IPS-20b (cell line): ENCODE results near the gene KRTAP4-3.
"Not testable (repeated sequence)": the region's sequence is repeated elsewhere in the genome, so short reads cannot be mapped to it uniquely, and the experiment has no call there.

Source experiments
- H3K27ac ChIP-seq: one replicate; pipeline ENCODE4 v1.5.1; 2013; ENCODE audit warnings: low read length
- H3K27me3 ChIP-seq: 2 replicates; pipeline ENCODE4 v1.6.1; 2013; ENCODE audit warnings: mild to moderate bottlenecking, low read length, inconsistent platforms; ENCODE audit not compliant: insufficient read depth
- H3K36me3 ChIP-seq: 2 replicates; pipeline ENCODE4 v1.6.1; 2013; ENCODE audit warnings: low read depth, mild to moderate bottlenecking, inconsistent platforms, low read length, moderate library complexity; ENCODE audit not compliant: insufficient read depth
- H3K4me1 ChIP-seq: 2 replicates; pipeline ENCODE4 v1.6.1; 2013; ENCODE audit warnings: mild to moderate bottlenecking, control low read depth, inconsistent platforms, low read length, moderate library complexity; ENCODE audit not compliant: insufficient read depth
- H3K4me3 ChIP-seq: 2 replicates; pipeline ENCODE4 v1.5.1; 2013; ENCODE audit warnings: mild to moderate bottlenecking, low read length, inconsistent platforms
- H3K9ac ChIP-seq: 2 replicates; pipeline ENCODE4 v1.6.1; 2013; ENCODE audit warnings: low read depth, mild to moderate bottlenecking, inconsistent platforms, low read length, moderate library complexity
- H3K9me3 ChIP-seq: 2 replicates; pipeline ENCODE4 v1.6.1; 2013; ENCODE audit warnings: mild to moderate bottlenecking, low read depth, low read length, inconsistent platforms; ENCODE audit not compliant: insufficient read depth

The KRTAP4-3 gene

GRCh38 chr17:41149652-41149985, 18.4 kb downstream of the KRTAP4-3 start, which contains the start of gene KRTAP4-5:
Gene KRTAP4-5 (minus strand): TSS chr17:41149825. CDS start chr17:41149767, 58 bp downstream.
- no peak within 1 kb of the TSS for H3K27ac ChIP-seq
- H3K9me3 ChIP-seq, result no peaks in the 10 kb centered on the region
- H3K9ac ChIP-seq, result no peak within 1 kb of the TSS
- no peaks in the 10 kb centered on the region for H3K36me3 ChIP-seq
- H3K4me3 ChIP-seq, result no peak within 1 kb of the TSS
- no peaks in the 10 kb centered on the region for H3K4me1 ChIP-seq
- H3K27me3 ChIP-seq, result no peaks in the 10 kb centered on the region

DNA sequence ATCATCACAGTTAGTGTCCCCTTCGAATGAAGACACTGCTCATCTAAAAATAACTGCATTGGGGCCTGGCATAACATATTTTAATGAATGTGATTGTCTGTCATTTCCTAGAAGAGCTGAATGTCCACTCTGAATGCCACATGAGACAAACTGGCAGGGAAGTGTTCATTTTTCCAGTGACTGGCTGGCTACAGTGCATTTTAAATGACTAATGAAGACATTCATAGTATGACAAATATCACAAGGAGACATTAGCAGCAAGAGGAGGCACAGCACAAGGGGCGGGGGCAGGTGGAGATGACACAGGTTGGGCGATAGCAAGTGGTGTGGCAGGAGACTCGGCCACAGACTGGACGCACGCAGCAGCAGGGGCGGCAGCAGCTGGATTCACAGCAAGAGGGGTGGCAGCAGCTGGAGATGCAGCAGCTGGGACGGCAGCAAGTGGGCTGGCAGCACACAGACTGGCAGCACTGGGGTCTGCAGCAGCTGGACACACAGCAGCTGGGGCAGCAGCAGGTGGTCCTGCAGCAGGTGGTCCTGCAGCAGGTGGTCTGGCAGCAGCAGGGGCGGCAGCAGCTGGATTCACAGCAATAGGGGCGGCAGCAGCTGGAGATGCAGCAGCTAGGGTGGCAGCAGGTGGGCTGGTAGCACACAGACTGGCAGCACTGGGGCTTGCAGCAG, 18.9 kb downstream of the KRTAP4-3 start:
- not testable (repeated sequence) for H3K4me1 ChIP-seq, H3K4me3 ChIP-seq, H3K9me3 ChIP-seq, H3K9ac ChIP-seq, H3K27ac ChIP-seq, H3K36me3 ChIP-seq, H3K27me3 ChIP-seq

- peaks cover 14% of the 10 kb centered on the region for H3K9me3 ChIP-seq
- no peak overlapping the region for H3K27ac ChIP-seq
- H3K36me3 ChIP-seq, result no peaks in the 10 kb centered on the region
- H3K4me1 ChIP-seq, result no peaks in the 10 kb centered on the region
- H3K4me3 ChIP-seq, result no peak overlapping the region
- H3K9ac ChIP-seq, result no peak overlapping the region
- H3K27me3 ChIP-seq, result no peaks in the 10 kb centered on the region
Observed at GRCh38 chr17:41147531-41148204, 20.4 kb downstream of the KRTAP4-3 start.

- H3K36me3 ChIP-seq, result no peaks in the 10 kb centered on the region
- peaks cover 14% of the 10 kb centered on the region for H3K9me3 ChIP-seq
- H3K4me3 ChIP-seq, result no peak overlapping the region
- H3K27ac ChIP-seq, result no peak overlapping the region
- H3K4me1 ChIP-seq, result no peaks in the 10 kb centered on the region
- H3K9ac ChIP-seq, result no peak overlapping the region
- no peaks in the 10 kb centered on the region for H3K27me3 ChIP-seq
Observed at GRCh38 chr17:41145261-41145660, 22.8 kb downstream of the KRTAP4-3 start.

DNA sequence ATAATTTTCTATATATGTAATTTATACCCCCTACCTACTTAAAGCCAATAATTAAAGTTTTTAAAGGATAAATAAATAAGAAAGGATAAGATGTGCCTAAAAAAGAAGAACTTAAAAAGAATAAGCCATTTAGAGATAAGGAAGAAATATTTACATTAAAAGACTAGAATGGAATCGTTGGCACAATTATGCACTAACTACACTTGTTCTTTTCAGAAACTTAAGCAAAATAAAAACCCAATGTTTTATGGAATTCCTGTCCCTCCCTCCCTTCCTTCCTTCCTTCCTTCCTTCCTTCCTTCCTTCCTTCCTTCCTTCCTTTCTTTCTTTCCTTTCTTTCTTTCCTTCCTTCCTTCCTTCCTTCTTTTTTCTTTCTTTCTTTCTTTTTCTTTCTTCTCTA, 23.2 kb downstream of the KRTAP4-3 start:
- H3K27ac ChIP-seq, result no peak overlapping the region
- no peaks in the 10 kb centered on the region for H3K27me3 ChIP-seq
- H3K9me3 ChIP-seq, result peaks cover 14% of the 10 kb centered on the region
- no peaks in the 10 kb centered on the region for H3K36me3 ChIP-seq
- H3K4me3 ChIP-seq, result no peak overlapping the region
- no peak overlapping the region for H3K9ac ChIP-seq
- no peaks in the 10 kb centered on the region for H3K4me1 ChIP-seq

DNA sequence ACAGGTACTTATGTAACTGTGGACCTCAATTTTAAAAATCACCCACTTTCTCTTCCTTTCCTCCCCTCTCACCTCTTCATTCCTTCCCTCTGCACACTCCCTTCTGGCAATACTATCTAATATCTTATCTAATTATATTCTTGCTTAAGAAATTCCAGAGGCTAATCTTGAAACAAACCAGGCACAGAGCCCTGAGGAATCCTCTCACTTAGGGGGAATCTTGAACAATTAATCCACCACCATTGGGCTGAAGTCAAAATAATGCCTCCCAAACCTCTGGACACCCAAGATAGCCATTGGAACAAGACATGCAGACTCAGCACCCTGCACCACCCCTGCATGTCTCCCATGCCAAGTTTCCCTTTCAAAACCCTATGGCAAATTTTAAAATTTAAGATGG, 26.7 kb downstream of the KRTAP4-3 start:
- Histone ChIP-seq H3K27ac (no peak overlapping the region), H3K9me3 (peaks cover 18% of the 10 kb centered on the region)

GRCh38 chr17:41140360-41141131, 27.5 kb downstream of the KRTAP4-3 start, which contains the start of gene KRTAP4-6:
Gene KRTAP4-6 (minus strand): TSS chr17:41140544. CDS start chr17:41140487, 57 bp downstream.
- no peak within 1 kb of the TSS for H3K4me3 ChIP-seq
- peaks cover 18% of the 10 kb centered on the region for H3K9me3 ChIP-seq
- no peaks in the 10 kb centered on the region for H3K36me3 ChIP-seq
- no peaks in the 10 kb centered on the region for H3K4me1 ChIP-seq
- H3K9ac ChIP-seq, result no peak within 1 kb of the TSS
- no peak within 1 kb of the TSS for H3K27ac ChIP-seq
- H3K27me3 ChIP-seq, result no peaks in the 10 kb centered on the region

More for the DNA sequence above, 26.7 kb downstream of the KRTAP4-3 start:
- H3K4me3 ChIP-seq, result no peak overlapping the region
- no peaks in the 10 kb centered on the region for H3K4me1 ChIP-seq
- no peak overlapping the region for H3K9ac ChIP-seq
- H3K36me3 ChIP-seq, result no peaks in the 10 kb centered on the region
- H3K27me3 ChIP-seq, result no peaks in the 10 kb centered on the region

DNA sequence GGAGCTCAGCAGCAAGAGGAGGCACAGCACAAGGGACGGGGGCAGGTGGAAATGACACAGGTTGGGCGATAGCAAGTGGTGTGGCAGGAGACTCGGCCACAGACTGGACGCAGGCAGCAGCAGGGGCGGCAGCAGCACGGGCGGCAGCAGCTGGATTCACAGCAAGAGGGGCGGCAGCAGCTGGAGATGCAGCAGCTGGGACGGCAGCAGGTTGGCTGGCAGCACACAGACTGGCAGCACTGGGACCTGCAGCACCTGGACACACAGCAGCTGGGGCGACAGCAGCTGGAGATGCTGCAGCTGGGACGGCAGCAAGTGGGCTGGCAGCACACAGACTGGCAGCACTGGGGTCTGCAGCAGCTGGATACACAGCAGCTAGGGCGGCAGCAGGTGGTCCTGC, 28.2 kb downstream of the KRTAP4-3 start:
- H3K4me3 ChIP-seq, result not testable (repeated sequence)

GRCh38 chr17:41133880-41134735, 33.9 kb downstream of the KRTAP4-3 start:
- H3K27me3 ChIP-seq, result no peaks in the 10 kb centered on the region
- 0 out of 2 replicates have a peak, but pooled peaks cover under 1% of the 10 kb centered on the region for H3K9me3 ChIP-seq
- H3K4me1 ChIP-seq, result no peaks in the 10 kb centered on the region
- no peaks in the 10 kb centered on the region for H3K36me3 ChIP-seq
- no peak overlapping the region for H3K4me3 ChIP-seq
- no peak overlapping the region for H3K9ac ChIP-seq
- H3K27ac ChIP-seq, result no peak overlapping the region

More for the DNA sequence above, 28.2 kb downstream of the KRTAP4-3 start:
- not testable (repeated sequence) for H3K9ac ChIP-seq, H3K4me1 ChIP-seq, H3K27ac ChIP-seq, H3K27me3 ChIP-seq, H3K36me3 ChIP-seq
- H3K9me3 ChIP-seq, result peaks cover 18% of the 10 kb centered on the region

GRCh38 chr17:41131979-41132378, 36.0 kb downstream of the KRTAP4-3 start:
- H3K4me1 ChIP-seq, result no peaks in the 10 kb centered on the region
- no peak overlapping the region for H3K27ac ChIP-seq
- no peaks in the 10 kb centered on the region for H3K27me3 ChIP-seq
- no peaks in the 10 kb centered on the region for H3K9me3 ChIP-seq
- no peaks in the 10 kb centered on the region for H3K36me3 ChIP-seq
- no peak overlapping the region for H3K9ac ChIP-seq
- H3K4me3 ChIP-seq, result no peak overlapping the region

GRCh38 chr17:41127371-41127770, 40.6 kb downstream of the KRTAP4-3 start:
- Histone ChIP-seq H3K4me3 (no peak overlapping the region), H3K36me3 (no peaks in the 10 kb centered on the region), H3K9me3 (no peaks in the 10 kb centered on the region), H3K27me3 (no peaks in the 10 kb centered on the region), H3K27ac (no peak overlapping the region), H3K9ac (no peak overlapping the region), H3K4me1 (no peaks in the 10 kb centered on the region)
